T-helper 22 cell (primary cell): ENCODE measurements around the gene PGAM5.
"Not testable (repeated sequence)": the region's sequence is repeated elsewhere in the genome, so short reads cannot be mapped to it uniquely, and the experiment has no call there.

ENCODE experiments used
- DNase-seq: peaks from one replicate; pipeline ENCODE4 v3.0.0-alpha.2; 2020; ENCODE audit warnings: low read depth

PGAM5 gene

GRCh38 chr12:132689227-132689626 lies 21.4 kb upstream of the PGAM5 start:
- no peak for DNase-seq

- no peak for DNase-seq
Observed at GRCh38 chr12:132690112-132690511, 20.5 kb upstream of the PGAM5 start.

DNA sequence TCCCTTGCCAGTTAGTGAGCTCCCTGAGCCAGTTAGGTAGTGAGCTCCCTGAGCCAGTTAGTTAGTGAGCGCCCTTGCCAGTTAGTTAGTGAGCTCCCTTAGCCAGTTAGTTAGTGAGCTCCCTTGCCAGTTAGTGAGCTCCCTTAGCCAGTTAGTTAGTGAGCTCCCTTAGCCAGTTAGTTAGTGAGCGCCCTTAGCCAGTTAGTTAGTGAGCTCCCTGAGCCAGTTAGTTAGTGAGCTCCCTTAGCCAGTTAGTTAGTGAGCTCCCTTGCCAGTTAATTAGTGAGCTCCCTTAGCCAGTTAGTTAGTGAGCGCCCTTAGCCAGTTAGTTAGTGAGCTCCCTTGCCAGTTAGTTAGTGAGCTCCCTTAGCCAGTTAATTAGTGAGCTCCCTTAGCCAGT lies 18.6 kb upstream of the PGAM5 start:
- not testable (repeated sequence) for DNase-seq

GRCh38 chr12:132694888-132695287 lies 15.8 kb upstream of the PGAM5 start:
- not testable (repeated sequence) for DNase-seq

DNA sequence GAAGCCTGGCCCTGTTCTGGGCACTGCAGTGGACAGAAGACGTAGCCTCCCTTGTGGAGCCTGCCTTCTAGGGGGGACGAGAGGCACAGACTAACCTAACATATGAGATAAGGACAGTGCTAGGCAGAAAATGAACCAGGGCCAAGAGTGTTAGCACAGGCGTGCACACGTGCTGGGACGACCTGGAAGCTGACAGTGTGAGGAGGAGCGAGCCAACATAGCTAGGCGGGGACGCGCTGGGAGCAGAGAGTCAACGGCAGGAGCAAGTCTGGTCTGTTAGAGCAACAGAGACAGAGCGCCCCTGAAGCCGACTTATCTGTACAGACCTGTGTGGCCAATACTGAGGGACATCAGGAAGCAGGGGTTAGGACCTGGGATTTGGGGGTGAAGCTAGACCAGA lies 15.2 kb upstream of the PGAM5 start:
- DNase-seq = no peak

DNA sequence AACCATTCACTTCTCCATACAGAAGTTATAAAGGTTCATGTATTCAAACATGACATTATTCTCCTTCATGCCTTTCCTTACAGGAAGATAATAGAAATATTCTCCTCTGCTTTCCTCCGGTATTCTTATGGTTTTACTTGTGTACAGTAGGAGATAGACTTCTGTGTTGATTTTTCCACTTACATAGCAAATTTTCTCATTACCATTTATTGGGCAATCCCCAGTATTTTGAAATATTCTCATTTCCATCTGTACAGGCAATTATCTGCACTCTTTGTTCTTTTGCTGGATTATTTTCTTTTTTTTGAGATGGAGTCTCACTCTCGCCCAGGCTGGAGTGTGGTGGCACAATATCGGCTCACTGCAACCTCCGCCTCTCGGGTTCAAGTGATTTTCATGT lies 12.3 kb upstream of the PGAM5 start:
- no peak for DNase-seq

GRCh38 chr12:132700212-132700822 lies 10.3 kb upstream of the PGAM5 start:
- DNase-seq = no peak

GRCh38 chr12:132702640-132703039 lies 8.0 kb upstream of the PGAM5 start:
- no peak for DNase-seq

DNA sequence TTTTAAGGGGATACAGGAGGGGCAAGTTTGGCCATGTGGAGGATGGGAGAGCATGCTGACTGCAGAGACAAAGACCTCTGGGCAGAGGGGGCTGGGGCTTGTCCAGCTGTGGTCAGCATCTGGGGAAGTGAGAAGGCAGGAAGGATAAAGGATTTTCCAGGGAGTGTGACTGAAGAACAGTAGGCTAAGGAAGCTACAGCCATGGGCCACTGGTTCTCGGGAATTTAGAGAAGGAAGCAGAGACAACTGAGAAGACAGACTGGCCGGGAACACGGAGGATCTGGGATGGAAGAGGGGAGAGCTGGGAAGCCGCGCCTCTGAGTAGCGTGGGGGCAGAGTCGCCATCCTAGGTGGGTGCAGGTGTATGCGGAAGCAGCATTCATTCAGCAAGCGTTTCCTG lies 7.0 kb upstream of the PGAM5 start:
- no peak for DNase-seq

DNA sequence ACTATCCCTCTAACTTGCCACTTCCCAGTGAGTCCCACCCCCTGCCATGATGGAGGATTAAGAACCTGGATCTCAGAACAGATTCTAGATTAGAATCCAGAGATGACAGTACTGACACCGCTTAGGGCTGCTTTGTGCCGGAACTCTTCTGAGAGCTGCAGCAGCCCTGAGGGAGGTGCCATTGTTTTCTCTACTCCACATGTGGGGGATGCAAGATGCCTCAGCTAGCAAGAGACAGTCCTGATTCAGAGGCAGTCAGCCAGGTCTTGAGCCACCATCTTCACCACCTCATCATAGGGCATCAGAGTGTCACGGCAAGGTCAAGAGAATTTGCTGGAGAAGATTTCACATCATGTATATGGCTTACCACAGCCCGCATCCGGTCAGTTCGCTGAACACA lies 3.4 kb upstream of the PGAM5 start:
- no peak for DNase-seq

- no peak for DNase-seq
Observed at GRCh38 chr12:132708150-132708549, 2.5 kb upstream of the PGAM5 start.

GRCh38 chr12:132710043-132710404 lies 618 bp upstream of the PGAM5 start:
- no peak for DNase-seq

DNA sequence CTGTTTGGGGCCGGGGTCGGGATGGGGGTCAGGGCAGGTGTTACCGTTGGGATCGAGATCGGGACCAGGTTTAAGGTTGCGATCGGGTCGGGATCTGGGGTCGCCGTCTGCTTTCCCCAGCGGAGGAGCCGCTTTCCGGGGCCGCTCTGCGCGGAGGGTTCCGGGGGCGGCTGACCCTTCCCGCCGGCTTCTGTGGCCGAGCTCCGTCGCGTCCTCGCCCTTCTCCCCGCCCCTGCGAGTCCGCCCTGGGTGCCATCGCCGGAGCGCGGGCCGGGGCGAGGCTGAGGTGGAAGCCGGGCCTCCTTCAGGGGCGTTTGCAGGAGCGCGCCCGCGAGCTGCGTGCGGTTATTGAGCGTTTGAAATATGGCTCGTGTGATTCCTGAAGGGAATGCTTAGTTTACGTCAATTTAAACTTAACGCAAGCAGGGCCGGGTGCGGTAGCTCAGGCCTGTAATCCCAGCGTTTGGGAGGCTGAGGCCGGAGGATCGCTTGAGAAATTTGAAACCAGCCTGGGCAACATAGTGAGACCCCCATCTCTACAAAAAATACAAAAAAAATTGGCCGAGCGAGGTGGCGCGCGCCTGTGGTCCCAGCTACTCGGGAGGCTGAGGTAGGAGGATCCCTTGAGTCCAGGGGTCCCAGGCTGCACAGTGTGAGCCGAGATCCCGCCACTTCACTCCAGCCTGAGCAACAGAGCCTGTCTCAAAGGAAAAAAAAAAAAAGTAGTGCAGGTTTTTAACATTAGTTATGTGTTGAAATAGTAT lies 620 bp downstream of the PGAM5 start:
- peak; percentile 11 for DNase-seq

- DNase-seq = no peak
Observed at GRCh38 chr12:132713123-132713522, 2.5 kb downstream of the PGAM5 start.

DNA sequence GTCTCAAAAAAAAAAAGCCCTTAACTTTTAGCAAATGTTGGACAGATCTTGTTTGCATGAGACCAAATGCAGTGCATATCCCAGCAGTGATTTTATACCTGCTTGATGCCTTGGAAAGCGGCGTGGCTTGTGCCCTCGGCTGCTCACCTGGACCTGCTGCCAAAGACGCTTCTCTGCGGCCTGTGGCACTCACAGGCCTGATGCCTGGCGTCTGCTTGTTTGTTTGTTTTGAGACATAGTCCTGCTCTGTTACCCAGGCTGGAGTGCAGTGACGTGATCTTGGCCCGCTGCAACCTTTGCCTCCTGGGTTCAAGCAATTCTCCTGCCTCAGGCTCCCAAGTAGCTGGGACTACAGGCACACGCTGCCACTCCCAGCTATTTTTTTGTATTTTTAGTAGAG lies 5.2 kb downstream of the PGAM5 start:
- no peak for DNase-seq

GRCh38 chr12:132716356-132716755 lies 5.7 kb downstream of the PGAM5 start:
- DNase-seq = no peak

- DNase-seq = no peak
Observed at GRCh38 chr12:132717011-132717410, 6.4 kb downstream of the PGAM5 start.

DNA sequence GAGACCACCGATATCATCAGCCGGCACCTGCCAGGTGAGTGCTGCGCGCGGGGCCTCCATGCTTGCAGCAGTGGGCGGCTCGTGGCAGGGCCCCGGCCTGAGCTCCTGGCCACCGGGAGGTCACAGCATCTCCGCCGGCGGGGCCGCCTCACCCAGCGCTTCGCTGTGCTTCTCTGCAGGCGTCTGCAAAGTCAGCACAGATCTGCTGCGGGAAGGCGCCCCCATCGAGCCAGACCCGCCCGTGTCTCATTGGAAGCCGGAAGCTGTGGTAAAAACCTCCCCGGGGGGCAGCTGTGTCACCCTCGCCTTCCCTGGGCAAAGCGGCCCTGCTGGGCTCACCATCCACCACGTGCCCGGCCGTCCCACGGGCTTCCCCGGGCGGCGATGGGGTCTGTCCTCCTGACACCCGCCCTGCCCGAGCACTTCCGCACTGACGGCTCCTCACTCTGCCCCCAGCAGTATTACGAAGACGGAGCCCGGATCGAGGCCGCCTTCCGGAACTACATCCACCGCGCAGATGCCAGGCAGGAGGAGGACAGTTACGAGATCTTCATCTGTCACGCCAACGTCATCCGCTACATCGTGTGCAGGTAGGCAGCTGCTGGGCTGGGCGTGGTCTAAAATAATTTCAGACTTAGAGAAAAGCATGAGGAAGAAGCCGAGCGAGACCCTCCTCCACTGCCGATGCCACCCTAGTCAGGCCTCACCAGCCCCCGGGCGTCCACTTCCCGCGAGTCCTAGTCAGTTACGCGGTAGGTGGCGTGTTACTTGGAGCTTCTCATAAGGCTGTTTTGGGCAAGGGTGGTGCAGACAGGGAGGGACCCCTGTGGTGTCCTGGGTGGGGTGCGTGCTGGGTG lies 7.1 kb downstream of the PGAM5 start:
- DNase-seq = no peak

DNA sequence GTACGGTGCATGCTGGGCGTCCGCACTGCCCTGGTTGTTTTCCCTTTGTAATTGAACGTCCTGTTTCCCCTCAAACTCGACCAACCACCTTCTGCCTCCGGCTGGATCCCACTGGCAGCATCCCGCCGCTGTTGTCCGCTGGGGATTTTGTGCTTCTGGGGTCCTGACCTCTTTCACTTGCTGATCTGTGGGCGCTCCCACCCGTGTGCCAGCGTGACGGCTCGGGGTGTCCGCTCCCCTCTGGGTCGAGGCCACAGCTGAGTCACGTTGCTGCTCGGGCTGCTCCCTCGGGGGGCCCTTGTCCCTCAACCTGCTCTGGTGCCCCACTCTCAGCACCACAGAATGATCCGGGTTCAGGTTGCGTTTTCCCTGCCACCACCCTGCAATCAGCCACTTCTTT lies 8.0 kb downstream of the PGAM5 start:
- no peak for DNase-seq

GRCh38 chr12:132719141-132719953 lies 8.7 kb downstream of the PGAM5 start:
- no peak for DNase-seq

- no peak for DNase-seq
Observed at GRCh38 chr12:132719954-132720324, 9.3 kb downstream of the PGAM5 start.

GRCh38 chr12:132720606-132721345 lies 10.1 kb downstream of the PGAM5 start:
- no peak for DNase-seq
